Astrocyte (in vitro differentiated cells and primary cell): Measurements from ENCODE around the gene DAAM2. TPM values are rescaled to one million over a fixed set of nuclear protein-coding genes. Genes with fewer than 3 reads are reported as not detected.
A peak's percentile ranks its signal among the peaks of the same experiment; 100 is the strongest.

ENCODE experiments used
- DNase-seq: peaks from one replicate; pipeline ENCODE4 v3.0.0-alpha.2; 2010; ENCODE audit warnings: low read depth
- FAIRE-seq: peaks from 2 replicates; lab custom pipeline; 2011; peaks lifted over from hg19 to GRCh38; lab: Jason Lieb, UNC
- H2AFZ ChIP-seq: 2 replicates; pipeline ENCODE4 v1.6.0; 2012; ENCODE audit warnings: low read depth, low read length, inconsistent platforms
- H3K27ac ChIP-seq: 2 replicates; pipeline ENCODE4 v1.5.1; 2011; ENCODE audit warnings: low read depth, low read length, inconsistent platforms
- H3K27me3 ChIP-seq: 2 replicates; pipeline ENCODE4 v1.6.0; 2011; ENCODE audit warnings: low read length, inconsistent platforms; ENCODE audit not compliant: insufficient read depth
- H3K36me3 ChIP-seq: 2 replicates; pipeline ENCODE4 v1.5.1; 2011; ENCODE audit warnings: low read length, inconsistent platforms; ENCODE audit not compliant: insufficient read depth
- H3K4me1 ChIP-seq: 2 replicates; pipeline ENCODE4 v1.5.1; 2011; ENCODE audit warnings: low read length, inconsistent platforms; ENCODE audit not compliant: insufficient read depth
- H3K4me2 ChIP-seq: 2 replicates; pipeline ENCODE4 v1.6.0; 2012; ENCODE audit warnings: low read length, inconsistent platforms
- H3K4me3 ChIP-seq: 2 replicates; pipeline ENCODE4 v1.5.1; 2011; ENCODE audit warnings: low read depth, mild to moderate bottlenecking, low read length, inconsistent platforms; ENCODE audit not compliant: insufficient read depth
- H3K79me2 ChIP-seq: 2 replicates; pipeline ENCODE4 v1.6.0; 2012; ENCODE audit warnings: mild to moderate bottlenecking, low read length, inconsistent platforms; ENCODE audit not compliant: insufficient read depth
- H3K9ac ChIP-seq: 2 replicates; pipeline ENCODE4 v1.6.0; 2012; ENCODE audit warnings: mild to moderate bottlenecking, low read length, inconsistent platforms
- H3K9me3 ChIP-seq: 2 replicates; pipeline ENCODE4 v1.5.1; 2012; ENCODE audit warnings: low read depth, mild to moderate bottlenecking, low read length, inconsistent platforms; ENCODE audit not compliant: insufficient read depth
- H4K20me1 ChIP-seq: 2 replicates; pipeline ENCODE4 v1.6.0; 2012; ENCODE audit warnings: low read length, inconsistent platforms; ENCODE audit not compliant: insufficient read depth
- H3K27ac Mint-ChIP-seq: one replicate; pipeline ENCODE4 v1.8.0; 2021; ENCODE audit warnings: mild to moderate bottlenecking, mixed read lengths; ENCODE audit not compliant: unreplicated experiment
- H3K27me3 Mint-ChIP-seq: one replicate; pipeline ENCODE4 v1.8.0; 2021; ENCODE audit warnings: low read depth, mixed read lengths; ENCODE audit not compliant: unreplicated experiment
- H3K36me3 Mint-ChIP-seq: one replicate; pipeline ENCODE4 v1.8.0; 2021; ENCODE audit warnings: low read depth, mixed read lengths; ENCODE audit not compliant: unreplicated experiment
- H3K4me1 Mint-ChIP-seq: one replicate; pipeline ENCODE4 v1.8.0; 2021; ENCODE audit warnings: low read depth, mixed read lengths; ENCODE audit not compliant: unreplicated experiment
- H3K4me3 Mint-ChIP-seq: one replicate; pipeline ENCODE4 v1.8.0; 2021; ENCODE audit warnings: mild to moderate bottlenecking, moderate library complexity, mixed read lengths; ENCODE audit not compliant: unreplicated experiment
- H3K9me3 Mint-ChIP-seq: one replicate; pipeline ENCODE4 v1.8.0; 2021; ENCODE audit warnings: mild to moderate bottlenecking, mixed read lengths; ENCODE audit not compliant: unreplicated experiment
- CTCF ChIP-seq: IDR thresholded peaks from 2 replicates; pipeline ENCODE4 v1.5.1; 2011; ENCODE audit warnings: low read depth, mild to moderate bottlenecking, inconsistent platforms, low read length, moderate library complexity; ENCODE audit not compliant: insufficient read depth
- EZH2 ChIP-seq: IDR thresholded peaks from 2 replicates; pipeline ENCODE4 v1.6.1; 2012; ENCODE audit warnings: mild to moderate bottlenecking, low read length, inconsistent platforms; ENCODE audit not compliant: insufficient read depth
- total RNA-seq: library from RNA; stranded (reverse); gene quantifications from 2 replicates; pipeline ENCODE4 v1.2.1, GENCODE V29; 2021

Gene DAAM2
- total RNA-seq, 1 donor from 2014 or later: 38.4 TPM

- H3K4me1 ChIP-seq: no peaks in the 10 kb centered on the region
- no peaks in the 10 kb centered on the region for H3K27me3 ChIP-seq
- no peak overlapping the region for H3K4me2 ChIP-seq
- H2AFZ ChIP-seq: no peak overlapping the region
- H3K9me3 Mint-ChIP-seq: peaks cover 4% of the 10 kb centered on the region
- no peak overlapping the region for H3K4me3 ChIP-seq
- DNase-seq (no peak), FAIRE-seq (no peak)
- no peak overlapping the region for H3K27ac ChIP-seq
- no peaks in the 10 kb centered on the region for H3K9me3 ChIP-seq
- H3K27ac Mint-ChIP-seq: no peak overlapping the region
- no peaks in the 10 kb centered on the region for H4K20me1 ChIP-seq
- H3K79me2 ChIP-seq: no peaks in the 10 kb centered on the region
- no peak overlapping the region for H3K4me3 Mint-ChIP-seq
- H3K9ac ChIP-seq: no peak overlapping the region
- H3K36me3 ChIP-seq: no peaks in the 10 kb centered on the region
- no peak for TF ChIP-seq CTCF
- TF ChIP-seq EZH2: no peak
- H3K4me1 Mint-ChIP-seq: peaks cover 12% of the 10 kb centered on the region
- H3K36me3 Mint-ChIP-seq: no peaks in the 10 kb centered on the region
- H3K27me3 Mint-ChIP-seq: no peaks in the 10 kb centered on the region
Measured at GRCh38 chr6:39752835-39753724, 39.1 kb upstream of the DAAM2 start.

- peaks cover 12% of the 10 kb centered on the region for H3K4me1 Mint-ChIP-seq
- DNase-seq (peak; percentile 8), FAIRE-seq (no peak)
- Histone ChIP-seq H3K27me3 (no peaks in the 10 kb centered on the region), H3K79me2 (no peaks in the 10 kb centered on the region), H3K4me1 (no peaks in the 10 kb centered on the region), H4K20me1 (no peaks in the 10 kb centered on the region), H2AFZ (no peak overlapping the region), H3K27ac (no peak overlapping the region), H3K9ac (no peak overlapping the region), H3K9me3 (no peaks in the 10 kb centered on the region), H3K36me3 (no peaks in the 10 kb centered on the region), H3K4me3 (no peak overlapping the region), H3K4me2 (no peak overlapping the region)
- peaks cover 4% of the 10 kb centered on the region for H3K9me3 Mint-ChIP-seq
- TF ChIP-seq CTCF (no peak), EZH2 (no peak)
- H3K36me3 Mint-ChIP-seq: no peaks in the 10 kb centered on the region
- no peaks in the 10 kb centered on the region for H3K27me3 Mint-ChIP-seq
- H3K27ac Mint-ChIP-seq: no peak overlapping the region
- no peak overlapping the region for H3K4me3 Mint-ChIP-seq
Measured at GRCh38 chr6:39753725-39754045, 38.5 kb upstream of the DAAM2 start.

- H3K36me3 Mint-ChIP-seq: no peaks in the 10 kb centered on the region
- Histone ChIP-seq H3K4me3 (no peak overlapping the region), H3K79me2 (no peaks in the 10 kb centered on the region), H4K20me1 (no peaks in the 10 kb centered on the region), H2AFZ (no peak overlapping the region), H3K9me3 (no peaks in the 10 kb centered on the region), H3K4me1 (no peaks in the 10 kb centered on the region), H3K9ac (no peak overlapping the region), H3K27me3 (peaks cover 3% of the 10 kb centered on the region), H3K4me2 (no peak overlapping the region), H3K27ac (no peak overlapping the region), H3K36me3 (no peaks in the 10 kb centered on the region)
- H3K27ac Mint-ChIP-seq: no peak overlapping the region
- FAIRE-seq (no peak), DNase-seq (no peak)
- TF ChIP-seq CTCF (no peak), EZH2 (no peak)
- H3K4me3 Mint-ChIP-seq: no peak overlapping the region
- H3K27me3 Mint-ChIP-seq: no peaks in the 10 kb centered on the region
- peaks cover 4% of the 10 kb centered on the region for H3K9me3 Mint-ChIP-seq
- H3K4me1 Mint-ChIP-seq: peaks cover 12% of the 10 kb centered on the region
Measured at GRCh38 chr6:39754514-39755115, 37.6 kb upstream of the DAAM2 start.
